Testis (tissue), 3 donors: Measurements from ENCODE around the gene ATOSA. TPM values are rescaled to one million over a fixed set of nuclear protein-coding genes. Genes with fewer than 3 reads are reported as not detected.

Experiments
- DNase-seq: peaks from one replicate; pipeline ENCODE4 v3.0.0-alpha.2; 2019
- H3K27ac ChIP-seq, 2 donors: fragments of 200-600 bp; sonication (generic); one replicate each; pipeline ENCODE4 v1.5.1; 2019
- H3K27me3 ChIP-seq: fragments of 200-600 bp; sonication (generic); one replicate; pipeline ENCODE4 v1.5.1; 2019
- H3K36me3 ChIP-seq: fragments of 200-600 bp; sonication (generic); one replicate; pipeline ENCODE4 v1.5.1; 2017; ENCODE audit warnings: low read depth; ENCODE audit errors: missing control alignments
- H3K4me1 ChIP-seq: fragments of 200-600 bp; sonication (generic); one replicate; pipeline ENCODE4 v1.5.1; 2019
- H3K4me3 ChIP-seq, 2 donors: fragments of 200-600 bp; sonication (generic); one replicate each; pipeline ENCODE4 v1.5.1; 2017 to 2019
- H3K9me3 ChIP-seq: fragments of 200-600 bp; sonication (generic); one replicate; pipeline ENCODE4 v1.5.1; 2017
- CTCF ChIP-seq, 3 experiments: fragments of 450-650 bp in 2 of 3; fragments of 200-600 bp in 1 of 3; sonication (generic) in 1 of 3; IDR thresholded peaks; one replicate each; pipeline ENCODE4 v1.5.1; 2016 to 2019; ENCODE audit warnings: antibody characterized with exemption in 3 of 3, mild to moderate bottlenecking in 2 of 3, moderate library complexity in 1 of 3
- POLR2A ChIP-seq: fragments of 450-650 bp; IDR thresholded peaks from one replicate; pipeline ENCODE4 v1.6.1; 2017; ENCODE audit warnings: antibody characterized with exemption, mild to moderate bottlenecking, moderate library complexity
- WGBS, 2 donors: methylation state at CpG; one replicate each; pipeline ENCODE4 v1.1.5; 2018; 5-methylcytosine and 5-hydroxymethylcytosine counted together
- intact Hi-C: fragments of 100-400 bp; cut with DNase I; formaldehyde crosslinking; loops from one replicate; pipeline ENCODE4 v1.15.1; 2023; ENCODE audit warnings: low total_unique reads
- polyA plus RNA-seq: library from polyadenylated mRNA; stranded (reverse); fragments of 350-450 nt; fragmentation: Illumina TruSeq; extraction: RNeasy Lipid Tissue Mini Kit (QIAGEN cat#74804); gene quantifications from one replicate; pipeline ENCODE4 v1.2.3, GENCODE V29; 2014; ENCODE audit warnings: low read depth, low replicate concordance; ENCODE audit not compliant: insufficient read depth
- total RNA-seq, 2 donors: library from RNA; depleted of rRNA; stranded (reverse); fragments of >200 nt; gene quantifications; one replicate each; pipeline ENCODE4 v1.2.3, GENCODE V29; 2016

The ATOSA gene
- total and polyA plus RNA-seq, 3 donors from 2014 or later: 37.9 to 129 (median 128) TPM

GRCh38 chr15:52677593-52678467, 1.4 kb downstream of the ATOSA start:
- DNase-seq: peak; percentile 87
- no peak for TF ChIP-seq CTCF (IDR thresholded peaks at IDR 0.05)
- TF ChIP-seq POLR2A: no peak
- Histone ChIP-seq H3K9me3 (no peaks in the 10 kb centered on the region), H3K4me1 (peaks cover 31% of the 10 kb centered on the region), H3K27me3 (no peaks in the 10 kb centered on the region), H3K36me3 (no peaks in the 10 kb centered on the region), H3K4me3 (peak overlapping the region; percentile 89 to 98), H3K27ac (peak overlapping the region; percentile 96 to 97)
- intact Hi-C loops: no loop called here
- WGBS, 2 donors: 1% methylated on average over 16 of the region's 16 CpGs

GRCh38 chr15:52674831-52675230, 4.4 kb downstream of the ATOSA start:
- H3K4me3 ChIP-seq: no peak overlapping the region

DNA sequence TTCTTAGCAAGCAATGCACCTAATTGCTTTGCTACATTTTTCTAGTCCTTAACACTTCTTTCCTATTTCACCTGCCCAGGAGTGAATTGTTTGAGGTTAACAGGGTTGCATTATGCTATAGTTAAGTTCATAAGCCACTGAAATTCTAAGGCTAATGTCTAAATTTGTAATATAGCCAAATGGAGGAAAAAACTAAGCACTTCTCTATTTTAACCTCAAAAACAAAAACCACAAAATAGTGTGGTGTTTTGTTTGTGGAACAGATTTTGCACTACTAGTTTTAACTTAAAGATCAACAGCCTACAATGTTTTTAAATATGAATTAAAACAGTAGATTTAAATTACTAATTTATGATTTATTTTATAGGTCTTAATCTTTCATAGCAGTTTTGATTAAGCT, 5.5 kb downstream of the ATOSA start:
- Histone ChIP-seq H3K27ac (no peak overlapping the region), H3K9me3 (no peaks in the 10 kb centered on the region), H3K4me3 (no peak overlapping the region), H3K4me1 (peaks cover 15% of the 10 kb centered on the region), H3K27me3 (no peaks in the 10 kb centered on the region), H3K36me3 (no peaks in the 10 kb centered on the region)
- TF ChIP-seq CTCF (IDR thresholded peaks at IDR 0.05) (no peak), POLR2A (no peak)
- DNase-seq: no peak
- intact Hi-C loops: no loop called here

More at GRCh38 chr15:52674831-52675230, 4.4 kb downstream of the ATOSA start:
- Histone ChIP-seq H3K9me3 (no peaks in the 10 kb centered on the region), H3K27ac (no peak overlapping the region), H3K36me3 (no peaks in the 10 kb centered on the region), H3K27me3 (no peaks in the 10 kb centered on the region), H3K4me1 (peaks cover 15% of the 10 kb centered on the region)
- DNase-seq: no peak
- intact Hi-C loops: no loop called here
- WGBS, 2 donors: 47 to 72% methylated on average over 4 of the region's 4 CpGs
- TF ChIP-seq CTCF (IDR thresholded peaks at IDR 0.05) (no peak), POLR2A (no peak)

- Histone ChIP-seq H3K4me3 (no peak overlapping the region), H3K4me1 (peaks cover 15% of the 10 kb centered on the region), H3K36me3 (no peaks in the 10 kb centered on the region), H3K27me3 (no peaks in the 10 kb centered on the region), H3K27ac (no peak overlapping the region), H3K9me3 (no peaks in the 10 kb centered on the region)
- no peak for DNase-seq
- WGBS, 2 donors: 78 to 80% methylated on average over 2 of the region's 2 CpGs
- TF ChIP-seq CTCF (IDR thresholded peaks at IDR 0.05) (no peak), POLR2A (no peak)
- intact Hi-C loops: no loop called here
Measured at GRCh38 chr15:52673312-52673711, 5.9 kb downstream of the ATOSA start.

DNA sequence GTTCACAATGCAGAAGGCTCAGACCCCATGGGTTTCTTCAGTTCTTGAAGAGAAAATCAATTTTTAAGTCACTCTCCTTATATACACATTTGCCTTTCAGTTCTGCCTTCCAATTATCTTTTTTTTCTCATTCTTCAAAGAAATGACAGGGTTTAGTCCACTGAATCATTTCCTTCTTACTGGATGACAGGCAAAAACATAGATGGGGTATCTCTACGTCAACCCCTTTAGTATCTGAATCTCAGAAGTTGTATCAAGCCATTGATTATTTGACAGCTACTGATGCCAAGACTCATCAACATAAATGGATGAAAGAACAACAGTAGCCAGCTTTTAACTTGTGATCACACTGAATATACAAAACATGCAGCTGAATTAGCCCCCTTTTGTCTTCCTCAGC, 6.5 kb downstream of the ATOSA start:
- H3K9me3 ChIP-seq: no peaks in the 10 kb centered on the region
- no peaks in the 10 kb centered on the region for H3K36me3 ChIP-seq
- WGBS, 2 donors: 59 to 87% methylated on average over 1 of the region's 1 CpG
- no peak for DNase-seq
- H3K27me3 ChIP-seq: no peaks in the 10 kb centered on the region
- intact Hi-C loops: no loop called here
- peaks cover 15% of the 10 kb centered on the region for H3K4me1 ChIP-seq
- no peak overlapping the region for H3K4me3 ChIP-seq
- H3K27ac ChIP-seq: no peak overlapping the region
- no peak for TF ChIP-seq CTCF (IDR thresholded peaks at IDR 0.05)
- TF ChIP-seq POLR2A: no peak
